GM12872 (cell line): Measurements from ENCODE around the gene SUMO3.

Experiments
- CTCF ChIP-seq: IDR thresholded peaks from 3 replicates; pipeline ENCODE4 v1.5.1; 2011; ENCODE audit warnings: low read depth, mild to moderate bottlenecking, low read length, moderate library complexity; ENCODE audit not compliant: insufficient read depth

The SUMO3 gene

GRCh38 chr21:44757731-44758130, 60.1 kb downstream of the SUMO3 start:
- no peak for TF ChIP-seq CTCF

DNA sequence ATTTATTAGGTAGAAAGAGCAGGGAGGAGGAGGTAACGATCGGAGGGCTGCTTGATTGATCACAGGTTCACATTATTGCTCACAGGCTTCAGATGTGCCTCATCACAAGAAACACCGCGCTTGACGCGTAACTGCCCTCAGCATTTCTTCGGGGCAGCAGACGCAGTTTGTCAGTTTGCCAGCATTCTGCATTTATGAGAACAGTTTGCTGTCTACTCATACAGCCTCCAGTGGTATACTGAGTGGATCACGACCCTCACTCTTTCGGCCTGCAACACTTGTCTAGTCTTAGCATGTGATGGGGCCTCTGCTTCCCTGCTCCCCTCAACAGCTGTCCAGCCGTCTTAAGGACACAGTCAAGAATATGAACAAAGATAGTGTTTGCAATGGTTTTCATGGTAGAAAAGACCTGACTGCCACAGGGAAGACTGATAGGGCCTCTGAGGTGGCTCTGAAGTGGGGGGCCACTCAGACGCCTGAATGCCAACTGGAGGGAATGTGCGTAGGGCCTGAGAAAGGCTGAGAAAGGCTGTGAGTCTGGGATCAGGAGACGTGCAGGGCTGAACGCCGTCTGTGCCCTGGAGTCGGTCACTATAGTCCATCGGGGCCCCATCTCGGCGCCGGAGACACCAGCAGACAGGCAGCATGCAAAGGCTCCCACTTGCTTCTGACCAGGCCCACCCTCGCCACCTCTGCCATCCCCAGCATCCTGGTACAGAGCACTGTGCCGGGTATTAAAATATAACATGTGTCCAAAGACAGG, 61.3 kb downstream of the SUMO3 start:
- TF ChIP-seq CTCF: no peak
